Measurements from ENCODE around the gene LCMT1. TPM values are rescaled to one million over a fixed set of nuclear protein-coding genes. Genes with fewer than 3 reads are reported as not detected.

The LCMT1 gene
- total and polyA plus RNA-seq, 2 of the 13 experiments (the other 11 are each of a cell fraction or from before 2014, with no cell fraction given) = 41.2 to 48.7 TPM

DNA sequence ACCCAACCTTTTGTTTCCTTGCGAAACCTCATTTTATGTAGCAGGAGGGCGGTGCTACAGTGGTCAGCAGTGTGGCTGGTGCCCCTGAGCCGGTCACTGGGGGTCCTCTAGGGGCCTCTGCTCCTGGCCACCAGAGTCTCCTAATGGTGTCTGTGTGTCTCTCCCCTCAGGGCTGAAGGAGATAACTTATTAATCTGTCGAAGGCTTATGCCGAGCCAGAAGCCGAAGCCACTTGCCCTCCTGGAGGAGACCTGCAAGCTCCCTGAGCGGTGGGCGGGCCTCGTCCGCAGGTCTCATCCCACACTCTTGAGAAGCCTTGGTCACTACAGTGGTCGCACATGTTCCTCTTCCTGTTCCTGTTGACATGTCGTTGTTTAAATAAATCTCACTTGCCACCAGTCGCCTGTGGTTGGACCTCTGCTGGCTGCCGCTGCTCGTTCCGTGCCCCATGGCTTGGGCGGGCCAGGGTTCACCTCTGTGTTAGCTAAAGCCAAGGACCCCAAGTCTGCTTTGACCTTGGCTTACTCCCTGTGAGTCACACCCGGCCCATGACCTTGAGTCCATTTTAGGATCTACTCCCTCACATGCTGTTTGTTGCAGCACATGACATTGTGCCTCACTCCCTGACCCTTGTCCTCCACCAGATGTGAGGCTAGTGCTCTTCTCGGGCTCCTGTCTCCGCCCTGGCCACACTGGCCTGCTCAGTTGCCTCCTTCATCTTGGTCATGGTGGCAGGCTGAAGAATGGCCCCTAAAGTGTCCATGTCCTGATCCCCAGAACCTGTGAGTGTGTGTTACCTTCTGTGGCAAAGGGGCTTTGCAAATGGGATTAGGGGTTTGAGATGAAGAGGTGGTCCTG is 66.5 kb downstream of the LCMT1 start (continued):
- TF ChIP-seq ZBTB3 (CRISPR knock-in tag; IDR thresholded peaks at IDR 0.05; ENCODE audit: borderline replicate concordance, low read depth) = peak; percentile 53; the same call in 1 of the 2 replicates
- peak; percentile 94 for TF ChIP-seq KAT8 (CRISPR knock-in tag; IDR thresholded peaks at IDR 0.05)
- TF ChIP-seq TIGD3 (CRISPR knock-in tag; IDR thresholded peaks at IDR 0.05; ENCODE audit: borderline replicate concordance) = peak; percentile 60; the same call in 1 of the 2 replicates
- TF ChIP-seq CHD4 (IDR thresholded peaks at IDR 0.05; ENCODE audit: borderline replicate concordance, low read length) = peak; percentile 92; the same call in 1 of the 2 replicates
- no peak for TF ChIP-seq HDAC6 (IDR thresholded peaks at IDR 0.05; ENCODE audit: low read depth, low read length)
- no peak for TF ChIP-seq ZNF569 (CRISPR knock-in tag; IDR thresholded peaks at IDR 0.05; ENCODE audit: borderline replicate concordance)
- no peak for TF ChIP-seq MZF1 (CRISPR knock-in tag; IDR thresholded peaks at IDR 0.05; ENCODE audit: borderline replicate concordance)
- no peak for TF ChIP-seq ZNF317 (CRISPR knock-in tag; IDR thresholded peaks at IDR 0.05)
- no peak for TF ChIP-seq TRIM24 (CRISPR knock-in tag; IDR thresholded peaks at IDR 0.05)
- peak; percentile 92 for TF ChIP-seq NCOA2 (CRISPR knock-in tag; IDR thresholded peaks at IDR 0.05)
- peak; percentile 97; the same call in 1 of the 2 replicates for TF ChIP-seq ZNF124 (CRISPR knock-in tag; IDR thresholded peaks at IDR 0.05)
- peak; percentile 69; the same call in 1 of the 2 replicates for TF ChIP-seq EEA1 (CRISPR knock-in tag; IDR thresholded peaks at IDR 0.05; ENCODE audit: borderline replicate concordance)
- no peak for TF ChIP-seq MAFF (IDR thresholded peaks at IDR 0.05; ENCODE audit: low read depth, low read length)
- no peak for TF ChIP-seq MTA3 (CRISPR knock-in tag; IDR thresholded peaks at IDR 0.05)
- TF ChIP-seq ZNF253 (CRISPR knock-in tag; IDR thresholded peaks at IDR 0.05; ENCODE audit: borderline replicate concordance) = no peak
- TF ChIP-seq THAP11 (CRISPR knock-in tag; IDR thresholded peaks at IDR 0.05) = peak; percentile 82
- TF ChIP-seq ZNF552 (CRISPR knock-in tag; IDR thresholded peaks at IDR 0.05; ENCODE audit: borderline replicate concordance) = peak; percentile 29; the same call in 1 of the 2 replicates
- peak; percentile 74; the same call in 1 of the 2 replicates for TF ChIP-seq SP4 (CRISPR knock-in tag; IDR thresholded peaks at IDR 0.05)
- TF ChIP-seq, protein P1, sequence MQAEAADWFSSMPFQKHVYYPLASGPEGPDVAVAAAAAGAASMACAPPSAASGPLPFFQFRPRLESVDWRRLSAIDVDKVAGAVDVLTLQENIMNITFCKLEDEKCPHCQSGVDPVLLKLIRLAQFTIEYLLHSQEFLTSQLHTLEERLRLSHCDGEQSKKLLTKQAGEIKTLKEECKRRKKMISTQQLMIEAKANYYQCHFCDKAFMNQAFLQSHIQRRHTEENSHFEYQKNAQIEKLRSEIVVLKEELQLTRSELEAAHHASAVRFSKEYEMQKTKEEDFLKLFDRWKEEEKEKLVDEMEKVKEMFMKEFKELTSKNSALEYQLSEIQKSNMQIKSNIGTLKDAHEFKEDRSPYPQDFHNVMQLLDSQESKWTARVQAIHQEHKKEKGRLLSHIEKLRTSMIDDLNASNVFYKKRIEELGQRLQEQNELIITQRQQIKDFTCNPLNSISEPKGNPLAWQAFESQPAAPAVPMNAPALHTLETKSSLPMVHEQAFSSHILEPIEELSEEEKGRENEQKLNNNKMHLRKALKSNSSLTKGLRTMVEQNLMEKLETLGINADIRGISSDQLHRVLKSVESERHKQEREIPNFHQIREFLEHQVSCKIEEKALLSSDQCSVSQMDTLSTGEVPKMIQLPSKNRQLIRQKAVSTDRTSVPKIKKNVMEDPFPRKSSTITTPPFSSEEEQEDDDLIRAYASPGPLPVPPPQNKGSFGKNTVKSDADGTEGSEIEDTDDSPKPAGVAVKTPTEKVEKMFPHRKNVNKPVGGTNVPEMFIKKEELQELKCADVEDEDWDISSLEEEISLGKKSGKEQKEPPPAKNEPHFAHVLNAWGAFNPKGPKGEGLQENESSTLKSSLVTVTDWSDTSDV (CRISPR knock-in tag; IDR thresholded peaks at IDR 0.05) = peak; percentile 82; the same call in 1 of the 2 replicates
- TF ChIP-seq ELF1 (CRISPR knock-in tag; IDR thresholded peaks at IDR 0.05) = peak; percentile 88
- TF ChIP-seq SALL2 (CRISPR knock-in tag; IDR thresholded peaks at IDR 0.05) = peak; percentile 53; the same call in 1 of the 2 replicates
- TF ChIP-seq XRCC5 (optimal IDR thresholded peaks at IDR 0.05; ENCODE audit: low read length) = peak; percentile 92
- no peak for TF ChIP-seq MED13 (CRISPR knock-in tag; IDR thresholded peaks at IDR 0.05)
- TF ChIP-seq KDM1A (CRISPR knock-in tag; IDR thresholded peaks at IDR 0.05) = peak; percentile 87; the same call in 1 of the 2 replicates
- no peak for TF ChIP-seq ZZZ3 (CRISPR knock-in tag; IDR thresholded peaks at IDR 0.05; ENCODE audit: borderline replicate concordance)
- TF ChIP-seq ADNP (CRISPR knock-in tag; IDR thresholded peaks at IDR 0.05) = 0 out of 2 replicates have a peak, but pooled peaks have one; percentile 64
- peak; percentile 62; the same call in 1 of the 2 replicates for TF ChIP-seq ZFP1 (CRISPR knock-in tag; IDR thresholded peaks at IDR 0.05)
